ENCODE results near the gene TTC23. TPM values are rescaled to one million over a fixed set of nuclear protein-coding genes. Genes with fewer than 3 reads are reported as not detected.

The TTC23 gene
- total RNA-seq, 4 donors from 2014 or later = 19.9 to 45.3 (median 34.0) TPM

- intact Hi-C loops (cut with DNase I) = no loop called here
- no peak for DNase-seq
- Histone ChIP-seq H3K27me3 (no peaks in the 10 kb centered on the region), H3K4me1 (peaks cover 0 to 12% of the 10 kb centered on the region in 2 donors), H3K9me3 (no peaks in the 10 kb centered on the region), H3K4me3 (replicated peaks in 1 of 3) (no peak overlapping the region), H3K36me3 (no peaks in the 10 kb centered on the region), H3K27ac (no peak overlapping the region)
- WGBS, 2 donors = 79 to 83% methylated on average over 5 of the region's 5 CpGs
- TF ChIP-seq POLR2A (IDR thresholded peaks at IDR 0.05) = no peak
- TF ChIP-seq CTCF (IDR thresholded peaks at IDR 0.05) = no peak
Measured at GRCh38 chr15:99142562-99142961, 106.8 kb downstream of the TTC23 start.

- Histone ChIP-seq H3K4me3 (replicated peaks in 1 of 3) (no peak overlapping the region), H3K36me3 (no peaks in the 10 kb centered on the region), H3K27me3 (no peaks in the 10 kb centered on the region), H3K27ac (no peak overlapping the region), H3K4me1 (peaks cover 0 to 12% of the 10 kb centered on the region in 2 donors), H3K9me3 (no peaks in the 10 kb centered on the region)
- 81 to 97% methylated on average over 4 of the region's 4 CpGs for WGBS, 2 donors
- TF ChIP-seq POLR2A (IDR thresholded peaks at IDR 0.05) = no peak
- TF ChIP-seq CTCF (IDR thresholded peaks at IDR 0.05) = no peak
- no peak for DNase-seq
- intact Hi-C loops (cut with DNase I) = no loop called here
Measured at GRCh38 chr15:99141943-99142342, 107.4 kb downstream of the TTC23 start.

GRCh38 chr15:99140590-99140989 is 108.8 kb downstream of the TTC23 start:
- Histone ChIP-seq H3K4me3 (replicated peaks in 1 of 3) (no peak overlapping the region), H3K27me3 (no peaks in the 10 kb centered on the region), H3K4me1 (peaks cover 0 to 16% of the 10 kb centered on the region in 2 donors), H3K27ac (no peak overlapping the region), H3K36me3 (no peaks in the 10 kb centered on the region), H3K9me3 (no peaks in the 10 kb centered on the region)
- WGBS, 2 donors = 95 to 99% methylated on average over 4 of the region's 4 CpGs
- no peak for DNase-seq
- no peak for TF ChIP-seq CTCF (IDR thresholded peaks at IDR 0.05)
- no peak for TF ChIP-seq POLR2A (IDR thresholded peaks at IDR 0.05)
- intact Hi-C loops (cut with DNase I) = no loop called here

- TF ChIP-seq CTCF (IDR thresholded peaks at IDR 0.05) (no peak), POLR2A (IDR thresholded peaks at IDR 0.05) (no peak)
- Histone ChIP-seq H3K4me1 (peaks cover 8 to 23% of the 10 kb centered on the region in 2 donors), H3K27me3 (no peaks in the 10 kb centered on the region), H3K9me3 (no peaks in the 10 kb centered on the region), H3K36me3 (no peaks in the 10 kb centered on the region), H3K4me3 (replicated peaks in 1 of 3) (no peak overlapping the region), H3K27ac (no peak overlapping the region)
- intact Hi-C loops (cut with DNase I) = no loop called here
- WGBS, 2 donors = 81 to 93% methylated on average over 4 of the region's 4 CpGs
- DNase-seq = no peak
Measured at GRCh38 chr15:99139276-99139675, 110.1 kb downstream of the TTC23 start.

- Histone ChIP-seq H3K4me1 (peaks cover 8 to 16% of the 10 kb centered on the region in 2 donors), H3K9me3 (no peaks in the 10 kb centered on the region), H3K4me3 (replicated peaks in 1 of 3) (no peak overlapping the region), H3K27me3 (no peaks in the 10 kb centered on the region), H3K27ac (no peak overlapping the region), H3K36me3 (no peaks in the 10 kb centered on the region)
- DNase-seq = no peak
- 94 to 97% methylated on average over 9 to 12 of the region's 15 CpGs for WGBS, 2 donors
- TF ChIP-seq CTCF (IDR thresholded peaks at IDR 0.05) (no peak), POLR2A (IDR thresholded peaks at IDR 0.05) (no peak)
- intact Hi-C loops (cut with DNase I) = no loop called here
Measured at GRCh38 chr15:99138491-99138982, 110.8 kb downstream of the TTC23 start.

Measured in thyroid gland (tissue), 4 donors.